HCT116 (cell line): ENCODE results near the gene FTMT. TPM values are rescaled to one million over a fixed set of nuclear protein-coding genes. Genes with fewer than 3 reads are reported as not detected.

Source experiments
- ATAC-seq: fragments of 200-7000 bp; cut with Tn5 transposase; 2 replicates; pipeline ENCODE4 v1.9.1; 2020; ENCODE audit warnings: mild to moderate bottlenecking, moderate library complexity
- BruUV-seq: library from RNA; stranded (reverse); fragments of 400-500 nt; replicated peaks from 2 replicates; lab custom pipeline; 2021; lab: Mats Ljungman, UMichigan
- CTCF ChIA-PET: fragments of 300-600 bp; sonication (Branson Sonifier 250); formaldehyde crosslinking; loops from one replicate; lab custom pipeline; 2021; ENCODE audit warnings: antibody characterized with exemption; lab: Charles Lee
- POLR2A ChIA-PET: fragments of 300-600, 350-600 bp; sonication (Branson Sonifier 250); formaldehyde crosslinking; loops from one replicate; lab custom pipeline; 2021; ENCODE audit warnings: antibody characterized with exemption; lab: Charles Lee
- RAD21 ChIA-PET, 2 experiments: fragments of 300-600 bp; sonication (Branson Sonifier 250); formaldehyde crosslinking; loops; one replicate each; lab custom pipeline; 2023; ENCODE audit warnings: low total read pairs in 2 of 2; ENCODE audit not compliant: uncharacterized antibody in 2 of 2, unreplicated experiment in 2 of 2, low non-redundant PET in 1 of 2; lab: Charles Lee
- DNase-seq: peaks from one replicate; pipeline ENCODE4 v3.0.0-alpha.2; 2010; ENCODE audit warnings: low read depth, low spot score
- H2AFZ ChIP-seq: fragments of 200-600 bp; shearing (Covaris generic), sonication (generic); 2 replicates; pipeline ENCODE4 v1.6.1; 2017; ENCODE audit warnings: low read depth, mixed run types, mixed read lengths, antibody characterized with exemption, low read length; ENCODE audit not compliant: poor library complexity, severe bottlenecking
- H3K27ac ChIP-seq: 2 replicates; pipeline ENCODE4 v1.5.1; 2012; ENCODE audit warnings: low read depth, low read length
- H3K27me3 ChIP-seq: fragments of 200-600 bp; sonication (generic); 2 replicates; pipeline ENCODE4 v1.6.1; 2016; ENCODE audit warnings: mixed run types, low read length, mixed read lengths; ENCODE audit not compliant: insufficient read depth
- H3K36me3 ChIP-seq, 2 experiments: fragments of 200-500 bp in 1 of 2; fragments of 200-600 bp in 1 of 2; sonication (Bioruptor generic) in 1 of 2; sonication (generic) in 1 of 2; 2 replicates each; pipeline versions ENCODE4 v1.5.1 to v1.6.1; 2014 to 2016; ENCODE audit warnings: low read length in 2 of 2, inconsistent platforms in 1 of 2, mixed read lengths in 1 of 2, mixed run types in 1 of 2; ENCODE audit not compliant: insufficient read depth in 2 of 2, control insufficient read depth in 1 of 2
- H3K4me1 ChIP-seq, 2 experiments: fragments of 200-600 bp in 1 of 2; sonication (generic) in 1 of 2; 2 replicates each; pipeline versions ENCODE4 v1.5.1 to v1.6.1; 2012 to 2017; ENCODE audit warnings: low read length in 2 of 2, inconsistent platforms in 1 of 2, mild to moderate bottlenecking in 1 of 2, mixed read lengths in 1 of 2, mixed run types in 1 of 2, moderate library complexity in 1 of 2; ENCODE audit not compliant: insufficient read depth in 2 of 2, control insufficient read depth in 1 of 2
- H3K4me2 ChIP-seq: fragments of 200-600 bp; sonication (generic); 2 replicates; pipeline ENCODE4 v1.6.1; 2017; ENCODE audit warnings: mixed run types, low read length, mixed read lengths
- H3K4me3 ChIP-seq, 2 experiments: fragments of 200-600 bp in 1 of 2; sonication (generic) in 1 of 2; replicated peaks in 1 of 2; 2 replicates each; pipeline ENCODE4 v1.5.1; 2011 to 2016; ENCODE audit warnings: low read length in 2 of 2, control low read depth in 1 of 2, low read depth in 1 of 2, mild to moderate bottlenecking in 1 of 2, mixed read lengths in 1 of 2, mixed run types in 1 of 2
- H3K79me2 ChIP-seq: fragments of 200-600 bp; sonication (generic); 2 replicates; pipeline ENCODE4 v1.6.1; 2017; ENCODE audit warnings: mild to moderate bottlenecking, mixed run types, low read length, moderate library complexity, mixed read lengths; ENCODE audit not compliant: insufficient read depth
- H3K9ac ChIP-seq: fragments of 200-600 bp; sonication (generic); 2 replicates; pipeline ENCODE4 v1.6.1; 2016; ENCODE audit warnings: low read length, mixed read lengths
- H3K9me2 ChIP-seq: fragments of 200-600 bp; sonication (generic), shearing (Covaris generic); 2 replicates; pipeline ENCODE4 v1.6.1; 2017; ENCODE audit warnings: mixed run types, mild to moderate bottlenecking, moderate library complexity; ENCODE audit not compliant: insufficient read depth
- H3K9me3 ChIP-seq, 2 experiments: fragments of 200-500 bp in 1 of 2; fragments of 200-600 bp in 1 of 2; sonication (Bioruptor generic) in 1 of 2; sonication (generic) in 1 of 2; 2 replicates each; pipeline ENCODE4 v1.6.1; 2014 to 2017; ENCODE audit warnings: low read length in 2 of 2, mixed read lengths in 2 of 2, inconsistent platforms in 1 of 2, low read depth in 1 of 2, mild to moderate bottlenecking in 1 of 2, mixed run types in 1 of 2, moderate library complexity in 1 of 2; ENCODE audit not compliant: control insufficient read depth in 1 of 2, insufficient read depth in 1 of 2
- H4K20me1 ChIP-seq: fragments of 200-600 bp; sonication (generic), shearing (Covaris generic); 2 replicates; pipeline ENCODE4 v1.6.1; 2017; ENCODE audit warnings: mixed run types, mild to moderate bottlenecking, moderate library complexity; ENCODE audit not compliant: insufficient read depth
- ATF3 ChIP-seq: IDR thresholded peaks from 2 replicates; pipeline ENCODE4 v1.6.1; 2012
- CBX3 ChIP-seq: IDR thresholded peaks from 2 replicates; pipeline ENCODE4 v1.6.1; 2012; ENCODE audit warnings: low read depth
- EGR1 ChIP-seq: IDR thresholded peaks from 2 replicates; pipeline ENCODE4 v1.6.1; 2012; ENCODE audit warnings: low read depth
- ELF1 ChIP-seq: IDR thresholded peaks from 2 replicates; pipeline ENCODE4 v1.6.1; 2012; ENCODE audit warnings: low read depth, borderline replicate concordance
- EZH2phosphoT487 ChIP-seq: fragments of 200-600 bp; IDR thresholded peaks from 2 replicates; pipeline ENCODE4 v1.6.1; 2018; ENCODE audit warnings: antibody characterized with exemption, borderline replicate concordance
- FOSL1 ChIP-seq: IDR thresholded peaks from 2 replicates; pipeline ENCODE4 v1.6.1; 2012; ENCODE audit warnings: low read depth
- JUND ChIP-seq: IDR thresholded peaks from 2 replicates; pipeline ENCODE4 v1.6.1; 2012
- POLR2AphosphoS5 ChIP-seq: IDR thresholded peaks from 2 replicates; pipeline ENCODE4 v1.6.1; 2011; ENCODE audit warnings: mild to moderate bottlenecking, low read depth, low read length, moderate library complexity
- RAD21 ChIP-seq: IDR thresholded peaks from 2 replicates; pipeline ENCODE4 v1.6.1; 2012; ENCODE audit warnings: low read depth, mild to moderate bottlenecking
- REST ChIP-seq: IDR thresholded peaks from 2 replicates; pipeline ENCODE4 v1.6.1; 2012; ENCODE audit warnings: low read depth
- SIN3A ChIP-seq: IDR thresholded peaks from 2 replicates; pipeline ENCODE4 v1.6.1; 2012; ENCODE audit warnings: low read depth
- SRF ChIP-seq: IDR thresholded peaks from 2 replicates; pipeline ENCODE4 v1.6.1; 2012; ENCODE audit warnings: low read depth
- ZBTB33 ChIP-seq: IDR thresholded peaks from 2 replicates; pipeline ENCODE4 v1.6.1; 2011; ENCODE audit warnings: mild to moderate bottlenecking, low read length, moderate library complexity; ENCODE audit not compliant: insufficient replicate concordance; ENCODE audit errors: extremely low read depth
- intact Hi-C: fragments of 100-400 bp; cut with micrococcal nuclease; formaldehyde crosslinking; loops from 2 replicates; pipeline ENCODE4 v1.10.0; 2022
- total RNA-seq: library from RNA; stranded (reverse); gene quantifications from one replicate; pipeline ENCODE4 v1.2.1, GENCODE V29; 2021; ENCODE audit not compliant: unreplicated experiment
- TF ChIP-seq, protein P1 (sequence below): IDR thresholded peaks from 2 replicates; pipeline ENCODE4 v1.6.1; 2012
- TF ChIP-seq, protein P2 (sequence below), 3 experiments: fragments of 200-600 bp in 1 of 3; sonication (generic) in 1 of 3; IDR thresholded peaks in 2 of 3; conservative IDR thresholded peaks in 1 of 3; 2 replicates each; pipeline ENCODE4 v1.5.1; 2012 to 2017; ENCODE audit warnings: low read depth in 2 of 3, low read length in 2 of 3, antibody characterized with exemption in 1 of 3, borderline replicate concordance in 1 of 3, control low read depth in 1 of 3, mild to moderate bottlenecking in 1 of 3, mixed read lengths in 1 of 3, mixed run types in 1 of 3, moderate library complexity in 1 of 3; ENCODE audit not compliant: insufficient read depth in 1 of 3

Gene FTMT
- total RNA-seq, 1 experiment from 2014 or later, result not detected

GRCh38 chr5:121873409-121873808, 21.7 kb downstream of the FTMT start:
- H3K9me2 ChIP-seq, result no peaks in the 10 kb centered on the region
- H2AFZ ChIP-seq, result no peak overlapping the region
- H3K36me3 ChIP-seq, result no peaks in the 10 kb centered on the region
- POLR2A ChIA-PET, result no interaction called here
- no TSS peak for BruUV-seq
- H3K4me1 ChIP-seq, result no peaks in the 10 kb centered on the region
- no peaks in the 10 kb centered on the region for H3K9me3 ChIP-seq
- DNase-seq, result no peak
- no peaks in the 10 kb centered on the region for H3K79me2 ChIP-seq
- H3K27ac ChIP-seq, result no peak overlapping the region
- no peaks in the 10 kb centered on the region for H4K20me1 ChIP-seq
- intact Hi-C loops, result loop anchor here (10.0 kb wide), 1 partner anchor 1069 kb away; no protein-coding TSS in a partner anchor
- TF ChIP-seq RAD21 (no peak), REST (no peak), SRF (no peak), EGR1 (no peak), FOSL1 (no peak), ELF1 (no peak), ATF3 (no peak), CBX3 (no peak), JUND (no peak), SIN3A (no peak), EZH2phosphoT487 (no peak), ZBTB33 (no peak), POLR2AphosphoS5 (no peak)
- TF ChIP-seq, protein P1, sequence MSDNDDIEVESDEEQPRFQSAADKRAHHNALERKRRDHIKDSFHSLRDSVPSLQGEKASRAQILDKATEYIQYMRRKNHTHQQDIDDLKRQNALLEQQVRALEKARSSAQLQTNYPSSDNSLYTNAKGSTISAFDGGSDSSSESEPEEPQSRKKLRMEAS, result no peak
- TF ChIP-seq, protein P2, sequence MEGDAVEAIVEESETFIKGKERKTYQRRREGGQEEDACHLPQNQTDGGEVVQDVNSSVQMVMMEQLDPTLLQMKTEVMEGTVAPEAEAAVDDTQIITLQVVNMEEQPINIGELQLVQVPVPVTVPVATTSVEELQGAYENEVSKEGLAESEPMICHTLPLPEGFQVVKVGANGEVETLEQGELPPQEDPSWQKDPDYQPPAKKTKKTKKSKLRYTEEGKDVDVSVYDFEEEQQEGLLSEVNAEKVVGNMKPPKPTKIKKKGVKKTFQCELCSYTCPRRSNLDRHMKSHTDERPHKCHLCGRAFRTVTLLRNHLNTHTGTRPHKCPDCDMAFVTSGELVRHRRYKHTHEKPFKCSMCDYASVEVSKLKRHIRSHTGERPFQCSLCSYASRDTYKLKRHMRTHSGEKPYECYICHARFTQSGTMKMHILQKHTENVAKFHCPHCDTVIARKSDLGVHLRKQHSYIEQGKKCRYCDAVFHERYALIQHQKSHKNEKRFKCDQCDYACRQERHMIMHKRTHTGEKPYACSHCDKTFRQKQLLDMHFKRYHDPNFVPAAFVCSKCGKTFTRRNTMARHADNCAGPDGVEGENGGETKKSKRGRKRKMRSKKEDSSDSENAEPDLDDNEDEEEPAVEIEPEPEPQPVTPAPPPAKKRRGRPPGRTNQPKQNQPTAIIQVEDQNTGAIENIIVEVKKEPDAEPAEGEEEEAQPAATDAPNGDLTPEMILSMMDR (IDR thresholded peaks at IDR 0.05 in 2 of 3, conservative IDR thresholded peaks at IDR 0.05 in 1 of 3; ENCODE audit: borderline replicate concordance in 1 of 3, insufficient read depth in 1 of 3, low read depth in 2 of 3, low read length in 2 of 3), result no peak
- TF ChIP-seq, all 23 proteins: peak for 0
- H3K9ac ChIP-seq, result no peak overlapping the region
- no peak overlapping the region for H3K4me2 ChIP-seq
- no peaks in the 10 kb centered on the region for H3K27me3 ChIP-seq
- RAD21 ChIA-PET, result no interaction called here
- CTCF ChIA-PET, result no interaction called here
- no peak overlapping the region for H3K4me3 ChIP-seq
- no peak for ATAC-seq
